ENCODE results near the gene IL37. TPM values are rescaled to one million over a fixed set of nuclear protein-coding genes. Genes with fewer than 3 reads are reported as not detected.

The IL37 gene
- total RNA-seq, 1 donor from 2014 or later = not detected

- TF ChIP-seq, protein P1, sequence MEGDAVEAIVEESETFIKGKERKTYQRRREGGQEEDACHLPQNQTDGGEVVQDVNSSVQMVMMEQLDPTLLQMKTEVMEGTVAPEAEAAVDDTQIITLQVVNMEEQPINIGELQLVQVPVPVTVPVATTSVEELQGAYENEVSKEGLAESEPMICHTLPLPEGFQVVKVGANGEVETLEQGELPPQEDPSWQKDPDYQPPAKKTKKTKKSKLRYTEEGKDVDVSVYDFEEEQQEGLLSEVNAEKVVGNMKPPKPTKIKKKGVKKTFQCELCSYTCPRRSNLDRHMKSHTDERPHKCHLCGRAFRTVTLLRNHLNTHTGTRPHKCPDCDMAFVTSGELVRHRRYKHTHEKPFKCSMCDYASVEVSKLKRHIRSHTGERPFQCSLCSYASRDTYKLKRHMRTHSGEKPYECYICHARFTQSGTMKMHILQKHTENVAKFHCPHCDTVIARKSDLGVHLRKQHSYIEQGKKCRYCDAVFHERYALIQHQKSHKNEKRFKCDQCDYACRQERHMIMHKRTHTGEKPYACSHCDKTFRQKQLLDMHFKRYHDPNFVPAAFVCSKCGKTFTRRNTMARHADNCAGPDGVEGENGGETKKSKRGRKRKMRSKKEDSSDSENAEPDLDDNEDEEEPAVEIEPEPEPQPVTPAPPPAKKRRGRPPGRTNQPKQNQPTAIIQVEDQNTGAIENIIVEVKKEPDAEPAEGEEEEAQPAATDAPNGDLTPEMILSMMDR (conservative IDR thresholded peaks at IDR 0.05) = no peak
- no peak for DNase-seq (ENCODE audit: extremely low spot score, unreplicated experiment)
- H3K27ac Mint-ChIP-seq = no peak overlapping the region
- H3K9me3 Mint-ChIP-seq = no peaks in the 10 kb centered on the region
- peaks cover 24% of the 10 kb centered on the region for H3K27me3 Mint-ChIP-seq
- no peaks in the 10 kb centered on the region for H3K36me3 Mint-ChIP-seq
- no peak overlapping the region for H3K4me3 Mint-ChIP-seq
- H3K4me1 Mint-ChIP-seq (ENCODE audit: unreplicated experiment) = no peaks in the 10 kb centered on the region
Measured at GRCh38 chr2:112967023-112967422, 56.1 kb downstream of the IL37 start.

Other genes starting within 250 kb of the IL37 start
- gene NT5DC4, start 190.1 kb upstream of the IL37 start, total RNA-seq (ENCODE audit: low replicate concordance) = not detected in 2 replicates
- gene CKAP2L, start 146.6 kb upstream of the IL37 start, total RNA-seq (ENCODE audit: low replicate concordance) = 9.7 and 25.4 TPM in 2 replicates
- 0.60 and 1.6 TPM in 2 replicates for gene IL1A, start 126.7 kb upstream of the IL37 start, total RNA-seq (ENCODE audit: low replicate concordance)
- gene IL1B, start 74.4 kb upstream of the IL37 start, total RNA-seq (ENCODE audit: low replicate concordance) = 0.46 and 0.76 TPM in 2 replicates
- not detected in 2 replicates for gene IL36G, start 66.8 kb downstream of the IL37 start, total RNA-seq (ENCODE audit: low replicate concordance)
- gene IL36A, start 94.3 kb downstream of the IL37 start, total RNA-seq (ENCODE audit: low replicate concordance) = not detected in 2 replicates
- gene IL36B, start 141.7 kb downstream of the IL37 start, total RNA-seq (ENCODE audit: low replicate concordance) = not detected in 2 replicates
- 12.0 and 17.7 TPM in 2 replicates for gene IL36RN, start 148.0 kb downstream of the IL37 start, total RNA-seq (ENCODE audit: low replicate concordance)
- not detected in 2 replicates for gene IL1F10, start 156.8 kb downstream of the IL37 start, total RNA-seq (ENCODE audit: low replicate concordance)
- 11.0 and 20.5 TPM in 2 replicates for gene IL1RN, start 216.4 kb downstream of the IL37 start, total RNA-seq (ENCODE audit: low replicate concordance)

All from type B pancreatic cell (in vitro differentiated cells).